Measurements from ENCODE around the gene ADSL.

DNA sequence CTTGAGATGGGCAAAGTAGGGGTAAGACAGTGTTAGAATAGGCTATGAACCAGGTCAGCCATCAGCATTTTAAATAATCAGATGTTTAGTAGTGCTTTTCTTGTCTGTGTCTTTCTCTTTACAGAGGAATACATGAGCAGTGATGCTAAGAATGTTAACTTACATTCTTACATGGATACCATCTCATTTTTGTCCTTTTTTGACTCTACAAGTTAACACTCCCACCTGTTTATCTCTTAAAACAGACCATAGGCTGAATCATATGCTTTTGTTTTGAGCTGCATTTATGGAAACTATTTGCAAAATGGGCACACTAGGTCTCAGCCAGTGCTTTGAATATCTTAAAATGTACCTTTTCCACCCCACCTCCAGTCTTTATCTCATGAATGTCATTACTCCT is 25.6 kb upstream of the ADSL start:
- TF ChIP-seq, protein P1, sequence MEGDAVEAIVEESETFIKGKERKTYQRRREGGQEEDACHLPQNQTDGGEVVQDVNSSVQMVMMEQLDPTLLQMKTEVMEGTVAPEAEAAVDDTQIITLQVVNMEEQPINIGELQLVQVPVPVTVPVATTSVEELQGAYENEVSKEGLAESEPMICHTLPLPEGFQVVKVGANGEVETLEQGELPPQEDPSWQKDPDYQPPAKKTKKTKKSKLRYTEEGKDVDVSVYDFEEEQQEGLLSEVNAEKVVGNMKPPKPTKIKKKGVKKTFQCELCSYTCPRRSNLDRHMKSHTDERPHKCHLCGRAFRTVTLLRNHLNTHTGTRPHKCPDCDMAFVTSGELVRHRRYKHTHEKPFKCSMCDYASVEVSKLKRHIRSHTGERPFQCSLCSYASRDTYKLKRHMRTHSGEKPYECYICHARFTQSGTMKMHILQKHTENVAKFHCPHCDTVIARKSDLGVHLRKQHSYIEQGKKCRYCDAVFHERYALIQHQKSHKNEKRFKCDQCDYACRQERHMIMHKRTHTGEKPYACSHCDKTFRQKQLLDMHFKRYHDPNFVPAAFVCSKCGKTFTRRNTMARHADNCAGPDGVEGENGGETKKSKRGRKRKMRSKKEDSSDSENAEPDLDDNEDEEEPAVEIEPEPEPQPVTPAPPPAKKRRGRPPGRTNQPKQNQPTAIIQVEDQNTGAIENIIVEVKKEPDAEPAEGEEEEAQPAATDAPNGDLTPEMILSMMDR (conservative IDR thresholded peaks at IDR 0.05; ENCODE audit: low read depth, low read length): no peak
- TF ChIP-seq EZH2phosphoT487 (IDR thresholded peaks at IDR 0.05; ENCODE audit: borderline replicate concordance, low read length): no peak
